IMR-90 (cell line): ENCODE data around the gene RAB9B. TPM values are rescaled to one million over a fixed set of nuclear protein-coding genes. Genes with fewer than 3 reads are reported as not detected.

ENCODE experiments used
- ATAC-seq: fragments of 200-7000 bp; cut with Tn5 transposase; 2 replicates; pipeline ENCODE4 v1.9.1; 2020; ENCODE audit warnings: low read depth, mild to moderate bottlenecking, moderate library complexity
- BruUV-seq: library from RNA; stranded (reverse); fragments of 400-500 nt; replicated peaks from 2 replicates; lab custom pipeline; 2021; lab: Mats Ljungman, UMichigan
- CTCF ChIA-PET: fragments of 300-600 bp; formaldehyde crosslinking; extraction: SDS; loops from one replicate; lab custom pipeline; 2021; ENCODE audit warnings: antibody characterized with exemption; lab: Yijun Ruan, JAX
- POLR2A ChIA-PET: fragments of 300-600 bp; sonication (Branson Sonifier 250); formaldehyde crosslinking; loops from one replicate; lab custom pipeline; 2022; ENCODE audit warnings: antibody characterized with exemption; ENCODE audit not compliant: unreplicated experiment; lab: Charles Lee
- DNase-seq: peaks from one replicate; pipeline ENCODE4 v3.0.0; 2013
- H2AFZ ChIP-seq: replicated peaks from 2 replicates; pipeline ENCODE3; 2013; ENCODE audit warnings: low read length, mild to moderate bottlenecking; ENCODE audit not compliant: poor library complexity
- H2AK5ac ChIP-seq: 2 replicates; pipeline ENCODE4 v1.6.1; 2013; ENCODE audit warnings: low read depth, low read length, inconsistent platforms
- H2AK9ac ChIP-seq: replicated peaks from 2 replicates; pipeline ENCODE3; 2013; ENCODE audit warnings: mild to moderate bottlenecking, low read depth, low read length, moderate library complexity; ENCODE audit not compliant: poor library complexity
- H2BK120ac ChIP-seq: 2 replicates; pipeline ENCODE4 v1.6.1; 2013; ENCODE audit warnings: low read depth, low read length, inconsistent platforms
- H2BK15ac ChIP-seq: 3 replicates; pipeline ENCODE4 v1.6.1; 2013; ENCODE audit warnings: low read depth, low read length, inconsistent platforms
- H2BK20ac ChIP-seq: 2 replicates; pipeline ENCODE4 v1.6.1; 2013; ENCODE audit warnings: low read depth, mild to moderate bottlenecking, inconsistent platforms, low read length, moderate library complexity
- H2BK5ac ChIP-seq: 2 replicates; pipeline ENCODE4 v1.6.1; 2013; ENCODE audit warnings: mild to moderate bottlenecking, low read depth, low read length, inconsistent platforms; ENCODE audit not compliant: poor library complexity, severe bottlenecking
- H3K14ac ChIP-seq: replicated peaks from 2 replicates; pipeline ENCODE4 v1.6.1; 2013; ENCODE audit warnings: low read depth, low read length, inconsistent platforms
- H3K18ac ChIP-seq: 2 replicates; pipeline ENCODE4 v1.6.1; 2013; ENCODE audit warnings: low read depth, low read length, control low read depth
- H3K23ac ChIP-seq: 2 replicates; pipeline ENCODE4 v1.6.1; 2013; ENCODE audit warnings: low read depth, low read length, inconsistent platforms
- H3K27ac ChIP-seq: 2 replicates; pipeline ENCODE4 v1.5.1; 2013; ENCODE audit warnings: mild to moderate bottlenecking, control low read depth, low read length; ENCODE audit not compliant: insufficient read depth
- H3K27me3 ChIP-seq: 2 replicates; pipeline ENCODE4 v1.6.1; 2013; ENCODE audit warnings: low read length; ENCODE audit not compliant: control insufficient read depth, insufficient read depth
- H3K36me3 ChIP-seq: 2 replicates; pipeline ENCODE4 v1.6.1; 2013; ENCODE audit warnings: low read length, mixed read lengths; ENCODE audit not compliant: control insufficient read depth, insufficient read depth
- H3K4ac ChIP-seq: 2 replicates; pipeline ENCODE4 v1.6.1; 2013; ENCODE audit warnings: low read depth, low read length, inconsistent platforms
- H3K4me1 ChIP-seq: 2 replicates; pipeline ENCODE4 v1.6.1; 2013; ENCODE audit warnings: low read length, mixed read lengths; ENCODE audit not compliant: control insufficient read depth, insufficient read depth
- H3K4me2 ChIP-seq: 2 replicates; pipeline ENCODE4 v1.6.1; 2013; ENCODE audit warnings: low read depth, mild to moderate bottlenecking, control low read depth, low read length, moderate library complexity
- H3K4me3 ChIP-seq: 2 replicates; pipeline ENCODE4 v1.5.1; 2013; ENCODE audit warnings: low read depth, mild to moderate bottlenecking, control low read depth, low read length, moderate library complexity; ENCODE audit not compliant: insufficient read depth
- H3K56ac ChIP-seq: 2 replicates; pipeline ENCODE4 v1.6.1; 2013; ENCODE audit warnings: low read length, inconsistent platforms; ENCODE audit not compliant: insufficient read depth; ENCODE audit errors: extremely low read depth
- H3K79me1 ChIP-seq, 2 experiments: 2 replicates each; pipeline ENCODE4 v1.6.1; 2013; ENCODE audit warnings: low read length in 2 of 2, inconsistent platforms in 1 of 2, low read depth in 1 of 2
- H3K9ac ChIP-seq: 2 replicates; pipeline ENCODE4 v1.6.1; 2013; ENCODE audit warnings: low read depth, low read length, control low read depth
- H3K9me1 ChIP-seq: 2 replicates; pipeline ENCODE4 v1.6.1; 2013; ENCODE audit warnings: low read length, inconsistent platforms; ENCODE audit not compliant: insufficient read depth
- H3K9me3 ChIP-seq: 2 replicates; pipeline ENCODE4 v1.6.1; 2013; ENCODE audit warnings: low read length; ENCODE audit not compliant: control insufficient read depth, insufficient read depth
- H4K20me1 ChIP-seq: 2 replicates; pipeline ENCODE4 v1.6.1; 2013; ENCODE audit warnings: low read length, inconsistent platforms; ENCODE audit not compliant: insufficient read depth
- H4K5ac ChIP-seq: 2 replicates; pipeline ENCODE4 v1.6.1; 2013; ENCODE audit warnings: mild to moderate bottlenecking, low read depth, low read length, control low read depth
- H4K8ac ChIP-seq, 2 experiments: 2 replicates each; pipeline ENCODE4 v1.6.1; 2013; ENCODE audit warnings: low read depth in 2 of 2, low read length in 2 of 2, control low read depth in 1 of 2, inconsistent platforms in 1 of 2
- H4K91ac ChIP-seq: 2 replicates; pipeline ENCODE4 v1.6.1; 2013; ENCODE audit warnings: low read depth, low read length, inconsistent platforms; ENCODE audit not compliant: insufficient read depth
- CEBPB ChIP-seq: IDR thresholded peaks from 2 replicates; pipeline ENCODE4 v1.6.1; 2012; ENCODE audit warnings: low read depth, low read length, improper control_type of control experiment
- FOS ChIP-seq: fragments of 150-350 bp; IDR thresholded peaks from 2 replicates; pipeline ENCODE4 v1.6.1; 2016; ENCODE audit warnings: low read depth, low read length
- MAZ ChIP-seq: IDR thresholded peaks from 2 replicates; pipeline ENCODE4 v1.6.1; 2012; ENCODE audit warnings: low read depth, mild to moderate bottlenecking, low read length, improper control_type of control experiment, moderate library complexity, borderline replicate concordance
- MXI1 ChIP-seq: IDR thresholded peaks from 2 replicates; pipeline ENCODE4 v1.6.1; 2012; ENCODE audit warnings: low read depth, mild to moderate bottlenecking, low read length, moderate library complexity, borderline replicate concordance
- NFE2L2 ChIP-seq: fragments of 150-350 bp; IDR thresholded peaks from 2 replicates; pipeline ENCODE4 v1.6.1; 2016; ENCODE audit warnings: low read depth, mild to moderate bottlenecking, low read length
- RAD21 ChIP-seq: IDR thresholded peaks from 2 replicates; pipeline ENCODE4 v1.6.1; 2012; ENCODE audit warnings: low read length, improper control_type of control experiment
- RCOR1 ChIP-seq: IDR thresholded peaks from 2 replicates; pipeline ENCODE4 v1.6.1; 2012; ENCODE audit warnings: mild to moderate bottlenecking, low read length, improper control_type of control experiment; ENCODE audit not compliant: insufficient replicate concordance
- RFX5 ChIP-seq: IDR thresholded peaks from 2 replicates; pipeline ENCODE4 v1.8.0; 2012; ENCODE audit warnings: low read depth, mild to moderate bottlenecking, low read length, moderate library complexity
- SMC3 ChIP-seq: fragments of 150-350 bp; IDR thresholded peaks from 2 replicates; pipeline ENCODE4 v1.6.1; 2016; ENCODE audit warnings: low read depth, mild to moderate bottlenecking, antibody characterized with exemption, low read length, moderate library complexity
- WGBS, 2 experiments: methylation state at CpG; one replicate each; pipeline versions ENCODE4 v1.1.5 to v1.1.7; 2013; ENCODE audit warnings: missing lambda C conversion rate in 2 of 2; ENCODE audit not compliant: insufficient read length in 1 of 2; ENCODE audit errors: extremely low coverage in 2 of 2; 5-methylcytosine and 5-hydroxymethylcytosine counted together
- dilution Hi-C: fragments of 300-500 bp; cut with HindIII; formaldehyde crosslinking; loops from one replicate; pipeline ENCODE4 v1.14.3; 2018; ENCODE audit warnings: low sequenced_read_pairs; ENCODE audit not compliant: unreplicated experiment
- in situ Hi-C: fragments of 300-500 bp; cut with MboI; formaldehyde crosslinking; loops from 3 replicates; pipeline ENCODE4 v1.14.3; 2019; ENCODE audit warnings: low sequenced_read_pairs, inconsistent platforms, mixed read lengths
- intact Hi-C: fragments of 100-400 bp; cut with micrococcal nuclease; formaldehyde crosslinking; loops from 2 replicates; pipeline ENCODE4 v1.10.0; 2022
- polyA plus RNA-seq, 3 experiments: library from polyadenylated mRNA; depleted of rRNA; stranded (reverse); fragments of >200 nt; gene quantifications; 2 replicates each; pipeline ENCODE4 v1.2.3, GENCODE V29; 2012; ENCODE audit warnings: low replicate concordance in 1 of 3
- total RNA-seq: library from RNA; depleted of rRNA; stranded (reverse); fragments of >200 nt; gene quantifications from 2 replicates; pipeline ENCODE4 v1.2.3, GENCODE V29; 2012

RAB9B gene
- total and polyA plus RNA-seq, 2 of the 4 experiments (the other 2 are of a cell fraction): 0.58 to 0.90 TPM

GRCh38 chrX:103811858-103812257, 20.2 kb downstream of the RAB9B start:
- ATAC-seq: no peak
- dilution Hi-C loops: no loop called here

More at GRCh38 chrX:103811858-103812257, 20.2 kb downstream of the RAB9B start:
- intact Hi-C loops (no loop called here), in situ Hi-C loops (loop anchor here (5.0 kb wide), 1 partner anchor 275 kb away; no protein-coding TSS in a partner anchor)
- Histone ChIP-seq H3K36me3 (no peaks in the 10 kb centered on the region), H3K4me3 (no peak overlapping the region), H3K9me1 (no peaks in the 10 kb centered on the region), H2BK15ac (no peak overlapping the region), H4K20me1 (no peaks in the 10 kb centered on the region), H3K18ac (no peak overlapping the region), H4K5ac (no peak overlapping the region), H3K4me2 (no peak overlapping the region), H3K14ac (no peak overlapping the region), H3K9me3 (no peaks in the 10 kb centered on the region), H3K79me1 (no peaks in the 10 kb centered on the region), H4K91ac (no peak overlapping the region), H3K4ac (no peak overlapping the region), H2BK20ac (no peak overlapping the region), H2AK5ac (no peak overlapping the region), H3K4me1 (no peaks in the 10 kb centered on the region), H3K9ac (no peak overlapping the region), H4K8ac (no peak overlapping the region), H2AK9ac (no peak overlapping the region), H2BK5ac (no peak overlapping the region), H3K27me3 (peaks cover 13% of the 10 kb centered on the region), H3K27ac (no peak overlapping the region), H3K23ac (no peak overlapping the region), H3K56ac (no peak overlapping the region), H2BK120ac (no peak overlapping the region), H2AFZ (no peak overlapping the region)
- no peak for DNase-seq
- no CpG with 5 or more reads among the region's 3 CpGs for WGBS, 2 experiments
- ChIA-PET POLR2A (interaction anchor here (0.5 kb wide), 1 partner anchor 125 kb away, joined by 7 read pairs; no protein-coding TSS in a partner anchor), CTCF (interaction anchor here (0.8 kb wide), 1 partner anchor 11 kb away, joined by 3 read pairs; no protein-coding TSS in a partner anchor)
- BruUV-seq: no TSS peak
- TF ChIP-seq RCOR1: no peak
- TF ChIP-seq RAD21: no peak
- TF ChIP-seq CEBPB: no peak
- TF ChIP-seq FOS: no peak
- no peak for TF ChIP-seq NFE2L2
- no peak for TF ChIP-seq RFX5
- TF ChIP-seq MAZ: no peak
- no peak for TF ChIP-seq SMC3
- no peak for TF ChIP-seq MXI1
